HEK293T (cell line): ENCODE results near the gene MYLK.

Experiments used
- BHLHE40 ChIP-seq: fragments of 450-650 bp; IDR thresholded peaks from 2 replicates; pipeline ENCODE4 v1.6.1; 2016; ENCODE audit warnings: mild to moderate bottlenecking, moderate library complexity, borderline replicate concordance
- ELF4 ChIP-seq: fragments of 450-650 bp; IDR thresholded peaks from 2 replicates; pipeline ENCODE4 v1.6.1; 2017; ENCODE audit warnings: antibody characterized with exemption
- FOXA1 ChIP-seq: fragments of 450-650 bp; IDR thresholded peaks from 2 replicates; pipeline ENCODE4 v1.6.1; 2016; ENCODE audit warnings: mild to moderate bottlenecking
- FOXM1 ChIP-seq: fragments of 450-650 bp; IDR thresholded peaks from 2 replicates; pipeline ENCODE4 v1.6.1; 2017; ENCODE audit warnings: mild to moderate bottlenecking, borderline replicate concordance
- HDGF ChIP-seq: fragments of 450-650 bp; IDR thresholded peaks from 2 replicates; pipeline ENCODE4 v1.6.1; 2017; ENCODE audit warnings: antibody characterized with exemption, borderline replicate concordance
- L3MBTL2 ChIP-seq: fragments of 450-650 bp; conservative IDR thresholded peaks from 2 replicates; pipeline ENCODE4 v1.6.1; 2016; ENCODE audit warnings: mild to moderate bottlenecking
- LEF1 ChIP-seq: fragments of 450-650 bp; IDR thresholded peaks from 2 replicates; pipeline ENCODE4 v1.6.1; 2017; ENCODE audit warnings: mild to moderate bottlenecking, borderline replicate concordance
- NFRKB ChIP-seq: fragments of 450-650 bp; IDR thresholded peaks from 2 replicates; pipeline ENCODE4 v1.6.1; 2016; ENCODE audit warnings: mild to moderate bottlenecking, moderate library complexity
- SP1 ChIP-seq: fragments of 450-650 bp; IDR thresholded peaks from 2 replicates; pipeline ENCODE4 v1.6.1; 2017
- SUZ12 ChIP-seq: fragments of 450-650 bp; IDR thresholded peaks from 2 replicates; pipeline ENCODE4 v1.6.1; 2016; ENCODE audit warnings: mild to moderate bottlenecking
- ZNF384 ChIP-seq: fragments of 450-650 bp; IDR thresholded peaks from 2 replicates; pipeline ENCODE4 v1.6.1; 2016
- TF ChIP-seq, protein P1 (sequence below): fragments of 450-650 bp; IDR thresholded peaks from 2 replicates; pipeline ENCODE4 v1.6.1; 2016

GRCh38 chr3:123568034-123568433, 316.1 kb downstream of the MYLK start:
- TF ChIP-seq ZNF384 (no peak), FOXA1 (no peak), FOXM1 (no peak), L3MBTL2 (no peak), ELF4 (no peak), LEF1 (no peak), BHLHE40 (no peak), SP1 (no peak), SUZ12 (no peak), NFRKB (no peak), HDGF (no peak)
- TF ChIP-seq, protein P1, sequence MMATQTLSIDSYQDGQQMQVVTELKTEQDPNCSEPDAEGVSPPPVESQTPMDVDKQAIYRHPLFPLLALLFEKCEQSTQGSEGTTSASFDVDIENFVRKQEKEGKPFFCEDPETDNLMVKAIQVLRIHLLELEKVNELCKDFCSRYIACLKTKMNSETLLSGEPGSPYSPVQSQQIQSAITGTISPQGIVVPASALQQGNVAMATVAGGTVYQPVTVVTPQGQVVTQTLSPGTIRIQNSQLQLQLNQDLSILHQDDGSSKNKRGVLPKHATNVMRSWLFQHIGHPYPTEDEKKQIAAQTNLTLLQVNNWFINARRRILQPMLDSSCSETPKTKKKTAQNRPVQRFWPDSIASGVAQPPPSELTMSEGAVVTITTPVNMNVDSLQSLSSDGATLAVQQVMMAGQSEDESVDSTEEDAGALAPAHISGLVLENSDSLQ = no peak
